ENCODE results near the gene MCAM. TPM values are rescaled to one million over a fixed set of nuclear protein-coding genes. Genes with fewer than 3 reads are reported as not detected.
A peak's percentile ranks its signal among the peaks of the same experiment; 100 is the strongest.

MCAM gene
- polyA plus RNA-seq (2012; ENCODE audit: insufficient read length, low read depth): 32.9 TPM

GRCh38 chr11:119316729-119317591, at the start of gene MCAM:
Gene MCAM, minus strand, starts transcription at chr11:119317130. Its CDS starts 29 bp downstream, at chr11:119317101.
- TF ChIP-seq TAF1 (IDR thresholded peaks at IDR 0.05; ENCODE audit: borderline replicate concordance, insufficient read depth, low read length) (peak; percentile 58; the same call in 1 of the 2 replicates), SIN3A (IDR thresholded peaks at IDR 0.05; ENCODE audit: borderline replicate concordance, insufficient read depth, low read length) (no peak), POLR2AphosphoS5 (IDR thresholded peaks at IDR 0.05; ENCODE audit: low read depth, low read length) (0 out of 2 replicates have a peak, but pooled peaks have one; percentile 48), FOXP2 (optimal IDR thresholded peaks at IDR 0.05; ENCODE audit: borderline replicate concordance, extremely low read depth, extremely low read length, insufficient read depth) (no peak), REST (IDR thresholded peaks at IDR 0.05; ENCODE audit: insufficient read depth in 1 of 2, low read depth in 2 of 2, low read length in 2 of 2) (no peak)

GRCh38 chr11:119365071-119365591, 48.2 kb upstream of the MCAM start:
- no peak for TF ChIP-seq REST (IDR thresholded peaks at IDR 0.05; ENCODE audit: insufficient read depth in 1 of 2, low read depth in 2 of 2, low read length in 2 of 2)
- TF ChIP-seq POLR2AphosphoS5 (IDR thresholded peaks at IDR 0.05; ENCODE audit: low read depth, low read length): no peak
- TF ChIP-seq FOXP2 (optimal IDR thresholded peaks at IDR 0.05; ENCODE audit: borderline replicate concordance, extremely low read depth, extremely low read length, insufficient read depth): no peak
- TF ChIP-seq TAF1 (IDR thresholded peaks at IDR 0.05; ENCODE audit: borderline replicate concordance, insufficient read depth, low read length): no peak
- no peak for TF ChIP-seq SIN3A (IDR thresholded peaks at IDR 0.05; ENCODE audit: borderline replicate concordance, insufficient read depth, low read length)

- no peak for TF ChIP-seq REST (IDR thresholded peaks at IDR 0.05; ENCODE audit: insufficient read depth in 1 of 2, low read depth in 2 of 2, low read length in 2 of 2)
- TF ChIP-seq FOXP2 (optimal IDR thresholded peaks at IDR 0.05; ENCODE audit: borderline replicate concordance, extremely low read depth, extremely low read length, insufficient read depth): no peak
- no peak for TF ChIP-seq TAF1 (IDR thresholded peaks at IDR 0.05; ENCODE audit: borderline replicate concordance, insufficient read depth, low read length)
- no peak for TF ChIP-seq POLR2AphosphoS5 (IDR thresholded peaks at IDR 0.05; ENCODE audit: low read depth, low read length)
- no peak for TF ChIP-seq SIN3A (IDR thresholded peaks at IDR 0.05; ENCODE audit: borderline replicate concordance, insufficient read depth, low read length)
Observed at GRCh38 chr11:119363851-119364590, 47.1 kb upstream of the MCAM start.

GRCh38 chr11:119363081-119363850, 46.3 kb upstream of the MCAM start:
- no peak for TF ChIP-seq REST (IDR thresholded peaks at IDR 0.05; ENCODE audit: insufficient read depth in 1 of 2, low read depth in 2 of 2, low read length in 2 of 2)
- TF ChIP-seq SIN3A (IDR thresholded peaks at IDR 0.05; ENCODE audit: borderline replicate concordance, insufficient read depth, low read length): no peak
- TF ChIP-seq FOXP2 (optimal IDR thresholded peaks at IDR 0.05; ENCODE audit: borderline replicate concordance, extremely low read depth, extremely low read length, insufficient read depth): no peak
- TF ChIP-seq TAF1 (IDR thresholded peaks at IDR 0.05; ENCODE audit: borderline replicate concordance, insufficient read depth, low read length): no peak
- no peak for TF ChIP-seq POLR2AphosphoS5 (IDR thresholded peaks at IDR 0.05; ENCODE audit: low read depth, low read length)

All from PFSK-1 (cell line).